ENCODE data around the gene NOL12.

The NOL12 gene

GRCh38 chr22:37686002-37686982 is at the start of gene NOL12:
TSS of gene NOL12 (plus strand) at chr22:37686343. CDS start at chr22:37686393, 50 bp downstream.
- Histone ChIP-seq H3K36me3 (ENCODE audit: insufficient read depth, low read length) (peaks cover 12% of the 10 kb centered on the region; the same call in 1 of the 2 replicates), H3K9ac (ENCODE audit: low read depth, low read length) (peak within 1 kb of the TSS; percentile 67), H3K4me1 (ENCODE audit: insufficient read depth, low read length) (no peaks in the 10 kb centered on the region), H3K9me3 (ENCODE audit: control insufficient read depth, insufficient read depth, low read length) (no peaks in the 10 kb centered on the region)

GRCh38 chr22:37636949-37637273 is 49.2 kb upstream of the NOL12 start:
- Histone ChIP-seq H3K9me3 (ENCODE audit: control insufficient read depth, insufficient read depth, low read length) (no peaks in the 10 kb centered on the region), H3K36me3 (ENCODE audit: insufficient read depth, low read length) (peaks cover under 1% of the 10 kb centered on the region; the same call in 1 of the 2 replicates), H3K4me1 (ENCODE audit: insufficient read depth, low read length) (peaks cover 30% of the 10 kb centered on the region), H3K9ac (ENCODE audit: low read depth, low read length) (no peak overlapping the region)

- Histone ChIP-seq H3K4me1 (ENCODE audit: insufficient read depth, low read length) (peaks cover 24% of the 10 kb centered on the region), H3K36me3 (ENCODE audit: insufficient read depth, low read length) (peaks cover 4% of the 10 kb centered on the region; the same call in 1 of the 2 replicates), H3K9ac (ENCODE audit: low read depth, low read length) (peak overlapping the region; percentile 53; the same call in 1 of the 2 replicates), H3K9me3 (ENCODE audit: control insufficient read depth, insufficient read depth, low read length) (no peaks in the 10 kb centered on the region)
Observed at GRCh38 chr22:37638391-37639069, 47.6 kb upstream of the NOL12 start.

GRCh38 chr22:37639070-37639760 is 46.9 kb upstream of the NOL12 start, which contains the start of gene SH3BP1:
TSS of gene SH3BP1 (plus strand) at chr22:37639669. CDS start at chr22:37639788, 119 bp downstream.
- peaks cover 7% of the 10 kb centered on the region; the same call in 1 of the 2 replicates for H3K36me3 ChIP-seq (ENCODE audit: insufficient read depth, low read length)
- H3K4me1 ChIP-seq (ENCODE audit: insufficient read depth, low read length) = peaks cover 21% of the 10 kb centered on the region
- H3K9me3 ChIP-seq (ENCODE audit: control insufficient read depth, insufficient read depth, low read length) = no peaks in the 10 kb centered on the region
- H3K9ac ChIP-seq (ENCODE audit: low read depth, low read length) = peak within 1 kb of the TSS; percentile 53

- H3K9me3 ChIP-seq (ENCODE audit: control insufficient read depth, insufficient read depth, low read length) = no peaks in the 10 kb centered on the region
- H3K9ac ChIP-seq (ENCODE audit: low read depth, low read length) = peak overlapping the region; percentile 53
- H3K36me3 ChIP-seq (ENCODE audit: insufficient read depth, low read length) = peaks cover 7% of the 10 kb centered on the region; the same call in 1 of the 2 replicates
- H3K4me1 ChIP-seq (ENCODE audit: insufficient read depth, low read length) = peaks cover 13% of the 10 kb centered on the region; the same call in 1 of the 2 replicates
Observed at GRCh38 chr22:37639771-37640590, 46.2 kb upstream of the NOL12 start.

GRCh38 chr22:37640591-37641560 is 45.3 kb upstream of the NOL12 start:
- peak overlapping the region; percentile 53 for H3K9ac ChIP-seq (ENCODE audit: low read depth, low read length)

GRCh38 chr22:37641561-37641949 is 44.6 kb upstream of the NOL12 start:
- Histone ChIP-seq H3K36me3 (ENCODE audit: insufficient read depth, low read length) (peaks cover 7% of the 10 kb centered on the region; the same call in 1 of the 2 replicates), H3K4me1 (ENCODE audit: insufficient read depth, low read length) (peaks cover 11% of the 10 kb centered on the region; the same call in 1 of the 2 replicates), H3K9ac (ENCODE audit: low read depth, low read length) (no peak overlapping the region), H3K9me3 (ENCODE audit: control insufficient read depth, insufficient read depth, low read length) (no peaks in the 10 kb centered on the region)

More at GRCh38 chr22:37640591-37641560, 45.3 kb upstream of the NOL12 start:
- Histone ChIP-seq H3K4me1 (ENCODE audit: insufficient read depth, low read length) (peaks cover 11% of the 10 kb centered on the region; the same call in 1 of the 2 replicates), H3K9me3 (ENCODE audit: control insufficient read depth, insufficient read depth, low read length) (no peaks in the 10 kb centered on the region), H3K36me3 (ENCODE audit: insufficient read depth, low read length) (peaks cover 7% of the 10 kb centered on the region; the same call in 1 of the 2 replicates)

GRCh38 chr22:37643225-37643847 is 42.8 kb upstream of the NOL12 start:
- Histone ChIP-seq H3K9ac (ENCODE audit: low read depth, low read length) (no peak overlapping the region), H3K9me3 (ENCODE audit: control insufficient read depth, insufficient read depth, low read length) (no peaks in the 10 kb centered on the region), H3K36me3 (ENCODE audit: insufficient read depth, low read length) (peaks cover 10% of the 10 kb centered on the region; the same call in 1 of the 2 replicates), H3K4me1 (ENCODE audit: insufficient read depth, low read length) (peaks cover 10% of the 10 kb centered on the region; the same call in 1 of the 2 replicates)

- Histone ChIP-seq H3K4me1 (ENCODE audit: insufficient read depth, low read length) (no peaks in the 10 kb centered on the region), H3K9me3 (ENCODE audit: control insufficient read depth, insufficient read depth, low read length) (no peaks in the 10 kb centered on the region), H3K36me3 (ENCODE audit: insufficient read depth, low read length) (peaks cover 16% of the 10 kb centered on the region), H3K9ac (ENCODE audit: low read depth, low read length) (no peak overlapping the region)
Observed at GRCh38 chr22:37647317-37647716, 38.8 kb upstream of the NOL12 start.

- Histone ChIP-seq H3K9me3 (ENCODE audit: control insufficient read depth, insufficient read depth, low read length) (no peaks in the 10 kb centered on the region), H3K36me3 (ENCODE audit: insufficient read depth, low read length) (peaks cover 16% of the 10 kb centered on the region), H3K9ac (ENCODE audit: low read depth, low read length) (no peak overlapping the region), H3K4me1 (ENCODE audit: insufficient read depth, low read length) (no peaks in the 10 kb centered on the region)
Observed at GRCh38 chr22:37647928-37648327, 38.2 kb upstream of the NOL12 start.

GRCh38 chr22:37650463-37651136 is 35.5 kb upstream of the NOL12 start:
- Histone ChIP-seq H3K9me3 (ENCODE audit: control insufficient read depth, insufficient read depth, low read length) (no peaks in the 10 kb centered on the region), H3K4me1 (ENCODE audit: insufficient read depth, low read length) (no peaks in the 10 kb centered on the region), H3K36me3 (ENCODE audit: insufficient read depth, low read length) (peaks cover 11% of the 10 kb centered on the region), H3K9ac (ENCODE audit: low read depth, low read length) (no peak overlapping the region)

Measured in ES-I3 (cell line).